COLO668 (cell line): ENCODE measurements around the gene MORC1.

ENCODE experiments used
- DNase-seq: peaks from one replicate; lab custom pipeline; 2025; ENCODE audit not compliant: unreplicated experiment; lab: John Stamatoyannopoulos, UW

Gene MORC1

DNA sequence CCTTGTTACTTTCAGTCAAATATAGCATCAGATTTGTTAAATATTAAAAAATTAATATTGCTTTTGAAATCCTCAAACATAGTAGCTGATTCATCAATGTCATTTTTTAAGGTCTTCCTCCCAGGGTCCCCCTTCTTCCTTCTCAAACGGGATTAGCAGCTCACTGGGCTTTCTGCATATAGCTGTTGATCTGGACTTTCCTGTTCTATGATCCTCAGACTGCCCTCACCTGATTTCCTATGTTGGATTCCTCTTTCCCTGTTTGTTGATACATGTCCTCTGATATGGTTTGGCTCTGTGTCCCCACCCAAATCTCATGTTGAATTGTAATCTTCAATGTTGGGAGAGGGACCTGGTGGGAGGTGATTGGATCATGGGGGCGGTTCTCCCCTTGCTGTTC lies 170.1 kb downstream of the MORC1 start:
- no peak for DNase-seq

GRCh38 chr3:108946292-108947285 lies 171.3 kb downstream of the MORC1 start:
- no peak for DNase-seq

- no peak for DNase-seq
Measured at GRCh38 chr3:108940568-108941263, 177.2 kb downstream of the MORC1 start.

DNA sequence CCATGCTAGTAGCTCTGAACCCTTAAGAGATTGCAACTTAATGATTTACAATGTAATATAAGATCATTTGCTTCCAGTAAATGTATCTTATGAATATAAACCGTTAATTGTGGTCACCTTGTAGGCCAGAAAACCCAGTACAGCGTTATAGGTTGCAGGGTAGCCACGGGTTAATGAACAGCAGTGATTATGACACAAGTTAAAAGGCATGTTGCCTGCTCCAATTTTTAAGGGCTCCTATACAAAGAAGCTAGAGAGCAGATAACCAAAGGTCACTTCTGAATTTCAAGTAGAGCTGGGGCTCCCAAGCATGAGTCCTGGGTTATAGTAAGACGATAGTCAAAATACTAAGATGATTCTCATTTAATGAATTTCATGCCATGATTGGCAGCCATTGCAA lies 177.8 kb downstream of the MORC1 start:
- DNase-seq: no peak

DNA sequence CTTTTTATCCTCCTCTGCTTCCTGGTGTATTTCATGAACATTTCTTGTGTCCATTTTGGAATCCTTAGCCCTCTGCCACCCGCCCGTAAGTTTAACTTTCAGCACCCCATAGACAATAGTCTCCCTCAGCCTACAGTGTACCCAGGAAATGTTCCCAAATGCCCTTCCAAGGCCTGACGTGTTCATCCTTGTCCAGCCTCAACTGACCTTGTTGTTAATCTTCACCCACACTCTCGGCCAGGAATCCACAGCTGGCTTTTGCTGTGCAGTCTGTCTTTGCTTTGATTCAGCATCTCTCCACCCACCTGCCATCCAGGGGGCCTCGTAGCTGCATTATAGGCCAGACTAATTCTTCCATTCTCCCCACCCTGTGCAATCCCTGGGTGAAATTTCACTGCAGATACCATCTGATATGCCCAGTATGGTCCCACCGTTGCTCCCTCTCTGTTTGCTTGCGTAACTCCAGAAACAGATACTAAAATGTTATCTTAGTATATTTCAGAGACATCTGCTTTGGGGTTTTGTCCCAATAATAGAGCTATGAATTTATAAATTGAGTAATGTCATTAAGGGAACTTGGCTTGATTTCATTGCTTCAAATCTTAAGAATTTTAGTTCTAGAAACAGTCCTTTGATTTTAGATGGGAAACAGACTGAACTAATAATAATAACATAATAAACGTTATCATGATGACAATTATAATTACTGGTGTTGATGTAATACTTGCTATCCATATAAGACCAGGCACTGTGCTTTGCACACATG lies 180.8 kb downstream of the MORC1 start:
- no peak for DNase-seq

DNA sequence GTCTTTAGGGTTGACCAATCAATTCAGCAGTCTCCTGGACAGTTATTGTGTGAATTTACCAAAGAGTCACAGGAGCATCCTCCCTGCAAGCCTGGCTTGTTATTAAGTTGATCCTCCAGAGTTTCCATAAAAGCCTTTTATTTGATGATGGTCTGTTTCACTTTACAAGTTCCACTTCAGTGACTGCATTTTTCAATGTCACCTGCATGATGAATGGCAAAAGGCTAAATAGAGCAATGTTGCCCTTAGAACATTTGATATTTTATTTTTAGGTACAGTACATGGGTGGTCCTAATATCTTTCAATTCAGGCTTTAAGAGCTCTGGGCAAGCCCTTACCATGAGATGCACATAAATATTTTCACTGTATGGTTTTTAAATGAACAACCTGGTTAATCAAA lies 186.9 kb downstream of the MORC1 start:
- DNase-seq: no peak

- DNase-seq: no peak
Measured at GRCh38 chr3:108918866-108919265, 199.1 kb downstream of the MORC1 start.

GRCh38 chr3:108914774-108915641 lies 202.9 kb downstream of the MORC1 start:
- DNase-seq: peak; percentile 28

DNA sequence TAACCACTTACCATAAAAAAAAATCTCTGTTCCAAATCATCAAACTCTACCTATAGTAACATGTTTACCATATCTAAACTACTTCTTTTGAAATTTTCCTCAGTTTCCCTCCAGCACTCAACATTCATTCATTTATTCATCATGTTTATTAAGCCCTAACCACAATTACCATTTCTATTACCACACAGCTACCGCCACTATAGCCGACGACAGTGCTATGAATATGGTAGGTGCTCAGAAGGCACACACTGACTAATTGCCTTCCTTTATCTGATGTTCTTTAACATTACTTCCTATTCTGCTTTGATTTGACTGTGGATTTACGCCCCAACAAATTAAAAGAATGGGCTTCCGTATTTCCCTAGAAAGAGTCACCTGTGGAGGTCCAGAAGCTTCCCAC lies 208.1 kb downstream of the MORC1 start:
- no peak for DNase-seq
